HS-27A (cell line): ENCODE measurements around the gene TRIM7.
A peak's percentile ranks its signal among the peaks of the same experiment; 100 is the strongest.

Source experiments
- DNase-seq: peaks from one replicate; pipeline ENCODE4 v3.0.0-alpha.2; 2012; ENCODE audit warnings: low read depth, missing footprints

The TRIM7 gene

DNA sequence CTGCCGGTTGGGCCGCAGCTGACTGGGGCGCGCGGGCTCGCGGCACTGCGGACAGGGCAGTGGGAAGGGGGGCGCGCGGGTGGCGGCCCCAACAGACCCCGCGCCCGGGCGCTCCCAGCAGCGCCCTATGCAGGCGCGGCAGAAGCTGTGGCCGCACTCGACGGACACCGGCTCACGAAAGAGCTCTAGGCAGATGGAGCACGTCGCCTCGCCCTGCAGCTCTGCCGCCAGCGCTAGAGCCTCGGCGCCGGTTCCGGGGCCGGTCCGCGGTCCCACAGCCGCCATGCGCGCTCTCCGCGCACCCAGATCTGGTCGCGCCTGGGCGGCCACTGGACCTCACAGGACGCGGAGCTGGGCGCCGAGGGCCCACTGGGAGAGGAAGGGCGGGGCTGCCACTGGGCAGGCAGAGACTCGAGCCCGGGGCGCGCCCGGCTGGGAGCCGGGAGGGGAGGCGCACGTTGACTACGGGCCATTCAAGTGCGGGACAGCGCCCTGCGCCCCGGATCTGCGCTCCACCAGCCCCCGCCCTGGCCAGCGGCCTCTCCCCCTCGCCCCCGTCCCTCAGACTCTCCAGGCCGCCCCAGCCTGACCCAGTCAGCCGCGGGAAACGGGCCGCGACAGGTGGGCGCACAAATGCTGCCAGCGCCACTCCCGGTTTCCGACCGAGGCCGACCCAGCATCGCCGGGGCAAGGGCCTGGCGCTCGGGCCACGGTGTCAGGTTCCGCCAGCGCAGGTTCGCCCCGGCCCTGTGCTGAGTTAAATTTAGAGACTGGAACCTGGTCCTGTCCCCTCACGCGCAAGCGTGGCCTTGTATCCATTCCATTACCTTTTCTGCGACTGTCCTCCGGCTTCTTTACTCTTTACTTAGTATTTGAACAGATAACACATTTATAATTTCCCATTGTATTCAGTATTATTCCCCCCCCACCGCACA is at the start of gene TRIM7:
Gene TRIM7 (minus strand): TSS at position 371 of the 935 bp plus-strand sequence. CDS start 86 bp downstream, at position 285.
- DNase-seq, result no peak

- no peak for DNase-seq
These were observed 43.3 kb upstream of the TRIM7 start for GRCh38 chr5:181248277-181248676.

DNA sequence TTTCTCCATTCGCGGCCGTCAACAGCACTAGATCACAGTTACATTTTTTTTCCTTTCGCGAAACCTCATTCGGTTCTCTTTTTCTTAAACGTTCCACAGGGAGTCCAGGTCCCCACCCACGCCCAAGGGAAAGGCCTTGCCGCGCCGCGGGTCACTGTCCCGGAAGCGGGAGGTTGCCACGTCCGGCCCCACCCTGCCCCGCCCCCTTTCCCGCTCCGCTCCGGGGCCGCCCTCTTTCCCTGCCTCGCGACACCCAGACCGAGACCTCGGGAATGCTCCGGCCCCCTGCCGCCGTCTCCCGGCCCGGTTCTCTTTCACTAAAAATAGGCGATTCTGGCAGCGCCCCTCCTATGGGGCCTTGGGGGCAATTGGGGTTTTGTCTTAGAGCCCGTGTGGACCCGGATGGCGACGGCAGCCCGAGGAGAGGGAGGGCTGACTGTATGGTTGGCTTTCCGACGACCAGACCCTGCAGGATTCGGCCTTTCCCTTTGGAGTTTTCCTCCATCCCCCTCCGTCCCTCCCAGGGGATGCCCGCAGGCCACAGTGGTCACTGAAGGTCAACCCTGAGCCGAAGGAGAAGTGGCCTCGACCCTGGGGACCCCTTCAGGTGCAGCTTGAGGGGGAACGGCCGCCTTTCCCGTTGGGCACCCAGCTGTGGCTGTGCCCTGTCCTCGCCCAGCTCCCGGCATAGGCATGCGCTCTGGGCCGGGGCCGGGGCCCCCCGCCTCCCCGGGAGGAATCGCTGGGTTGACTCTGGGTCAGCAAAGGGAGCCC is 41.5 kb upstream of the TRIM7 start:
- no peak for DNase-seq

DNA sequence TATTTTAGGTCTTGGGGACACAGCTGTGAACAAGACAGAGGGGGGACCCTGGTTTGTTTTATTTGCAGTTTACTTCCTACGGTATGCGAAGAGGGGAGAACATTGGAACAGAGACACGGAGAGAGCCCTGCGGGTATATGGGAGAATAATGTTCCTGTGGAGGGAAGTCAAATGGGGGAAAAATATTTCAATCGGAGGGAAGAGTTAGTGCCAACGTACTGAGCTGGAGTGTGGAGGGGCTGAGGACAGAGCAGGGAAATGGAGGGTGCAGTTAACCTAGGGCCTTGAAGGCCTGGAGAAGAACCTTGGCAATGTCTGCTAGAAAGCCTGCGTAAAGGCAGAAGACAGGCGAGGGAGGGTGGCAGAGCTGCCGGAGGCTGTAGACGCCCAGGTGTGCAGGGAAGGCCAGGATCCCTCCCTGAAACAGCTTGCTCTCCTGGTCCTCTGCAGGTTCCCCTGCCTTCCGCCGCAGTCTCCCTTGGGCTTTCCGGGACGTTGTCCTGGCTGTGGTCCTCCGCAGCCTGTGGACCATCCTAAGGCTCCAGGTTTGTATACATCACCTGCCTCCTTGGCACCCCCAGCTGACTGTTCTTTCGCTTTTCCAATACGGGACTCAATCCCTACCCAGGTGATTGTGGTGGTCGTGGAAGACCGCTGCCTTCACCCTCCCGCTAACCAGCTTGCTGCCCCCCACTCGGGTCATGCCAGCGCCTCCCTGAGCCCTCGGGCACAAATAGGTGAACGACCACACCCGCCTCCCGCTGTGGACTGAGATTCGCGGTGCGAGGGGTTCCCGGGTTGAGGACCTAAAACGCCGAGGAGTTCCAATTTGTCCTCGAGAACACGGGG is 40.7 kb upstream of the TRIM7 start:
- no peak for DNase-seq

- peak; percentile 66 for DNase-seq
These were observed 38.8 kb upstream of the TRIM7 start, which contains the start of gene RACK1 for GRCh38 chr5:181243564-181244343. Gene RACK1 (minus strand): TSS chr5:181243906. CDS start chr5:181243800, 106 bp downstream.

DNA sequence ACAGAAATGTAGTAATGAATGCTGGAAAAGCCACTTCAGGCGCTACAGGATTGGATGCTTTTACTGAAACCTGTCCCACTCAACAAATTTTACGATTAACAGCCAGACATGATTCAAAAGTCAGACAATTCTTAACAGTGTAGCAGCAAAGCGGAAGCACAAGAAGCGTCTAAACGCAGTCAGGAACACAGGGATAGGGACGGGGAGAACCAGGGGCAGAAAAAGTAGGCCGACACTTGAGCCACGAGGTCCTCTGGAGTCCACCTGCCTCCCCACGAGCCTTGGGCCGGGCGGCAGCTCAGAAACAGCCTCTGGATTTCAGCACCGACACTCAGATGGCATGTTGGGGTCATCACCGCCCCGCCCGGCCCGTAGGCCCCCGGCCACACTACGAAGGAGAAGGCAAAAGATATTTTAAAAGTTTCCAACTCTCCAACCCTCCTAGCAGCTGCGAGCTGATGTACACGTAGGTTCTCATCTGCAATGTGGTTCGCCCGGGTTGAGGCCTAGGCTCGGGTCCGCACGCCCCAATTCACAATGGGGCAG is 38.1 kb upstream of the TRIM7 start:
- no peak for DNase-seq

- DNase-seq, result no peak
These were observed 37.0 kb upstream of the TRIM7 start for GRCh38 chr5:181242031-181242451.

- no peak for DNase-seq
These were observed 36.5 kb upstream of the TRIM7 start for GRCh38 chr5:181241393-181241975.

GRCh38 chr5:181239062-181239663 is 34.2 kb upstream of the TRIM7 start:
- no peak for DNase-seq

DNA sequence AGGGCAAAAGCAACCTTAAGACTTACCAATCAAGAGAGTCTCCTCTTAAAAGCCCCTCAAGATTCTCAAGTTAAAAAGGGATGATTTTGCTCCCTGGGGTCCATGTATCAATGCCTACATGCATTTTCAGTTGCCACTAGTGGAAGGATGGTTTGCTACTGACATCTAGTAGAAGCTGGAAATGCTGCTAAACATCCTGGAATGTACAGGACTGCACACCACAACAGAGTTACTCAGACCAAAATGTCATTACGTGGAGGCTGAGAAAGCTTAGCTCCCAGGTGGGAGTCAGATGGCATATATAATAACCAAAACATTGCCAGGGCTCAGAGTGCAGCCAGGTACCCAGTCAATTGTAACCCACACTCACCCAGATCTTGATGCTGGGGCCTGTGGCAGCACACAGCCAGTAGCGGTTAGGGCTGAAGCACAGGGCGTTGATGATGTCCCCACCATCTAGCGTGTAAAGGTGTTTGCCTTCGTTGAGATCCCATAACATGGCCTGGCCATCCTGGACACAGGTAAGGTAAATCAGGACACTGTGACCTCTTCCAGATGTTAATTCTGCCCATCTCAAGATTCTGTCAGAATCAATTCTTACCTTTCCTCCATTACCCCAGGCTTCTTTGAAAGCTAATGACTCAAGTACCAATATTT is 32.9 kb upstream of the TRIM7 start:
- DNase-seq, result no peak

GRCh38 chr5:181236954-181237641 is 32.1 kb upstream of the TRIM7 start:
- no peak for DNase-seq

GRCh38 chr5:181236471-181236870 is 31.5 kb upstream of the TRIM7 start:
- DNase-seq, result no peak

DNA sequence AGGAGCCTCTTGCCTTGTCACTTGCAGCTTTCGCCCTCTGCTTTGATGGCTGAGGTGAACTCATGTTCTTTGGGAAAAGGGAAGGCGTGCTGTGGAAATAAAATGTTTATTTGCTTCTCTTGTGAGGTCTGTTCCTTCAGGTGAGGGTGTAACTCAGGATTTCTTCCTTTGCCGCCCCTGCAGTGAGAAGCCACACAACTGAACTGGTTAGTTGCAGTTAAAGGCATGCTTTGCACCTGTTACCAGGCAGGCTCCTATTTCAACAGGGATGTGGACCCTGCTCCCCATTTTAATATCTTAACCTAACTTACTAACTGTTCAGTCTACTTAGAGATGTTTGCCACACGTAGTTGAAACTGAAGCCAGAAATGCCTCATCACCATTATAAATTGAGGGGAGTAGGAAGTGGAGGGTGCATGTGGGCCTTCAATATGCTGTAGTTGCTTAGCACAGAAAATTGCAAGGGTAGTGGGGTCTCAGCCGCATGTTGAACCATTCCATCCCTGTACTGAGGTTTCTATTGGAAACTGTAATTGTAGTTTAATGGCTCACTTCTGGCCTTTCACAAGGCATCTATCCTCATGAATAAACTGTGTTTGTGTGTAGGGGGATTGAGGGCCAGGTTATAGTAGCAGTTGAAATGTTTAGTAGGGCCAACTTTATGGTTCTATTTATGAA is 30.8 kb upstream of the TRIM7 start:
- no peak for DNase-seq

GRCh38 chr5:181235323-181235688 is 30.3 kb upstream of the TRIM7 start:
- no peak for DNase-seq

DNA sequence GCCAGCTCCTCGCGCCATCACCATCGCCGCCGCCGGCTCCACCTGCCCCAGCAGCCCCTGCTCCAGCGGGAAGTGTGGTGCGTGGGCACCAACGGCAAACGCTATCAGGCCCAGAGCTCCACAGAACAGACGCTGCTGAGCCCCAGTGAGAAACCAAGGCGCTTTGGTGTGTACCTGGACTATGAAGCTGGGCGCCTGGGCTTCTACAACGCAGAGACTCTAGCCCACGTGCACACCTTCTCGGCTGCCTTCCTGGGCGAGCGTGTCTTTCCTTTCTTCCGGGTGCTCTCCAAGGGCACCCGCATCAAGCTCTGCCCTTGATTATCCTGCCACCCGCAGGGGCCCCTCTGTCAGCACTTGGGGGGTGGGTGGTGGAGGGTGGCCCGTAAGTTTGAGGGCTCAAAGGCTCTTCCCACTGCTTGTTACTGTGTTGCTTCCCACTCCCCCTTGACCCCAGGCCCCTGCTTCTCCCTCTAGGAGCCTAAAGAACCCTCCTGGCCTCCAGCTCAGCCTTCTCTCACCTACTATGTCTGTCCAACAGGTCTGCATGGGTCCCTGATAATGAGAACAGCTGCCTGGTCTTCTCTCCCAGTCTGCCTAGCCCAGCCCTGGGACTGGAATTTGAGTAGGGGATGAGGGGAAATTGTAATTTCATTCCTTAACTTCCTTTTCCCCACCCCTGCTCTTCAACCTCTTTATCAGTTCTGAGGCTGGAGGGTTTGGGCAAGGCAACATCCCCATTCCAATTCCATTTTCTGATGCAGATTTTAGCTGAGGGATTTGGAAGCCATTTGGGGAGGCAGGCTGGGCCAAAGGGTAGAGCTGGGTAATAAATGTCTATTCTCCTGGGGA is 29.7 kb upstream of the TRIM7 start:
- no peak for DNase-seq

DNA sequence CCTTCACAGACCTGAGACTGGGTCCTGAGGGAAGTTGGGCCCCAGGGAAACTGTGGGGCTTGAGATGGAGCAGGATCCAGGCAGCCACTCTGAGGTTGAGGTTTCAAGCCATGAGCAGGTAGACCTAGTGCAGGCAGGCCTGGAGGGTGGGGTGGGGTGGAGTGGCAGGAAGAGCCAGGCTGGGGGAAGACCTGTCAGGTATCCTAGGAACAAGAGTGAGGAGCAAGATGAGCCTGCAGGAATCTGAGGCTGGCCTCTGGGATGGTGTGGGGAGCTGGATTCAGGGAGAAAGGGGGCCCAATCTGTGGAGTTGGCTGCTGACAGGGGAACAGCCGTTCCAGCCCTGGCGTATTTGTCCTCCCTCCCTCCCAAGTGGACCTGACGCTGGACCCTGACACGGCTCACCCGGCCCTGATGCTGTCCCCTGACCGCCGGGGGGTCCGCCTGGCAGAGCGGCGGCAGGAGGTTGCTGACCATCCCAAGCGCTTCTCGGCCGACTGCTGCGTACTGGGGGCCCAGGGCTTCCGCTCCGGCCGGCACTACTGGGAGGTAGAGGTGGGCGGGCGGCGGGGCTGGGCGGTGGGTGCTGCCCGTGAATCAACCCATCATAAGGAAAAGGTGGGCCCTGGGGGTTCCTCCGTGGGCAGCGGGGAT is 28.9 kb upstream of the TRIM7 start:
- no peak for DNase-seq
